Measurements from ENCODE around the gene WFDC10B.
"Not testable (repeated sequence)": the region's sequence is repeated elsewhere in the genome, so short reads cannot be mapped to it uniquely, and the experiment has no call there.

The WFDC10B gene

DNA sequence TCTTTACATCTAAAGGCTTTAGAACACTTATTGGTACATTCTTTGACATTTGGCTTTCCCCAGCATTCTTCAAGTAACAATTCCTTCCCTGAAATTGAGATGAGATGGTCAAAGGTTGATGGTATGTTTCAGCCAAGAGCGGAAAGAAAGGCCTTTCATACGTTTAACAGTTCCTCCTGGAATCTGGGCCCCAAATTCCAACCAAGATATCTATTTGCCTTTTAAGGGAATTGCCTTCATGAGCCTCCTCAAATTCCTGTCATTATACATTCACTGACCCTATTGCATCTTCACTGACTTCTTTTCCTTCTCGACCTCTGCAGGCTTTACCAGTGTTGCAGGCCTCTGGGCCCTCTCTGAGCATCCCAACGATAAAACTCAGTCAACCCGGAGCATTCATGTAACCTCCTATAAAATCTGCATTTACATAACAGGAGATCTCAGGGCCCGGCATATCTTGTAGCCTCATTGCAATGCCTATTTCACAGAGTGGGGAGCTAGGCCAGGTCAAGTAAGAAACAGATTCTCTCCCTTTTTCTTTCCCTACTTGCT is 55.4 kb downstream of the WFDC10B start:
- Histone ChIP-seq H3K36me3 (ENCODE audit: control insufficient read depth in 2 of 2, insufficient read depth in 2 of 2, low read length in 2 of 2) (no peaks in the 10 kb centered on the region), H3K4me3 (ENCODE audit: low read length in 2 of 2) (no peak overlapping the region)

GRCh38 chr20:45647441-45648050 is 57.3 kb downstream of the WFDC10B start:
- no peaks in the 10 kb centered on the region for H3K36me3 ChIP-seq (ENCODE audit: control insufficient read depth in 2 of 2, insufficient read depth in 2 of 2, low read length in 2 of 2)
- H3K4me1 ChIP-seq (ENCODE audit: control insufficient read depth, insufficient read depth, low read length): no peaks in the 10 kb centered on the region
- H3K9ac ChIP-seq (ENCODE audit: low read length in 2 of 2): no peak overlapping the region
- H3K4me3 ChIP-seq (ENCODE audit: low read length in 2 of 2): no peak overlapping the region
- no peaks in the 10 kb centered on the region for H3K9me3 ChIP-seq (ENCODE audit: control insufficient read depth in 2 of 2, low read length in 2 of 2)
- no peaks in the 10 kb centered on the region for H3K27me3 ChIP-seq (ENCODE audit: control insufficient read depth in 1 of 2, insufficient read depth in 2 of 2, low read length in 2 of 2)
- no peak overlapping the region for H3K27ac ChIP-seq (ENCODE audit: low read length)

More for the DNA sequence above, 55.4 kb downstream of the WFDC10B start:
- H3K4me1 ChIP-seq (ENCODE audit: control insufficient read depth, insufficient read depth, low read length): no peaks in the 10 kb centered on the region
- H3K27me3 ChIP-seq (ENCODE audit: control insufficient read depth in 1 of 2, insufficient read depth in 2 of 2, low read length in 2 of 2): no peaks in the 10 kb centered on the region
- no peak overlapping the region for H3K27ac ChIP-seq (ENCODE audit: low read length)
- no peak overlapping the region for H3K9ac ChIP-seq (ENCODE audit: low read length in 2 of 2)
- H3K9me3 ChIP-seq (ENCODE audit: control insufficient read depth in 2 of 2, low read length in 2 of 2): no peaks in the 10 kb centered on the region

- Histone ChIP-seq H3K9ac (ENCODE audit: low read length in 2 of 2) (no peak overlapping the region), H3K4me3 (ENCODE audit: low read length in 2 of 2) (no peak overlapping the region), H3K4me1 (ENCODE audit: control insufficient read depth, insufficient read depth, low read length) (no peaks in the 10 kb centered on the region), H3K27me3 (ENCODE audit: control insufficient read depth in 1 of 2, insufficient read depth in 2 of 2, low read length in 2 of 2) (no peaks in the 10 kb centered on the region), H3K36me3 (ENCODE audit: control insufficient read depth in 2 of 2, insufficient read depth in 2 of 2, low read length in 2 of 2) (no peaks in the 10 kb centered on the region), H3K9me3 (ENCODE audit: control insufficient read depth in 2 of 2, low read length in 2 of 2) (no peaks in the 10 kb centered on the region), H3K27ac (ENCODE audit: low read length) (no peak overlapping the region)
These were observed 57.9 kb downstream of the WFDC10B start for GRCh38 chr20:45646875-45647274.

- not testable (repeated sequence) for H3K27ac ChIP-seq (ENCODE audit: low read length); H3K36me3 ChIP-seq (ENCODE audit: control insufficient read depth in 2 of 2, insufficient read depth in 2 of 2, low read length in 2 of 2); H3K9ac ChIP-seq (ENCODE audit: low read length in 2 of 2); H3K9me3 ChIP-seq (ENCODE audit: control insufficient read depth in 2 of 2, low read length in 2 of 2); H3K4me1 ChIP-seq (ENCODE audit: control insufficient read depth, insufficient read depth, low read length); H3K4me3 ChIP-seq (ENCODE audit: low read length in 2 of 2); H3K27me3 ChIP-seq (ENCODE audit: control insufficient read depth in 1 of 2, insufficient read depth in 2 of 2, low read length in 2 of 2)
These were observed 59.0 kb downstream of the WFDC10B start for GRCh38 chr20:45645869-45646268.

DNA sequence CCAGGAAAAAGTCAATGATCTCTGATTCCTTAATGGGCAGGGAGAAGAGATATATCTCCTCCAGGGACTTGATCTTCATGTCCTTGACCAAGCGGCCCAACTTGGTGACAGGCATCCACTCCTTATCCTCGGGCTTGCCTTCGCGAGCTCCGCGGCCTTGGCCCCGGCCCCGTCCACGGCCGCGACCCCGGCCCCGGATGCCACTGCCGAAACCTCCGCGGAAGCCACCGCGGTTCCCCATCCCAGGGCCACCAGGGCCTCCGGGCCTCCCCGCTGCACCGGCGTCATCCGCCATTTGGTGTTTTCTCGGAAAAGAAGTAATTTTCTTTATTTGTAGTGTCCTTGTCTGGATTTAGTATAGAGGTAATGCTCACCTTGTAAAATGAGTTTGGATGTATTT is 63.7 kb downstream of the WFDC10B start:
- H3K4me3 ChIP-seq (ENCODE audit: low read length in 2 of 2); H3K36me3 ChIP-seq (ENCODE audit: control insufficient read depth in 2 of 2, insufficient read depth in 2 of 2, low read length in 2 of 2); H3K9me3 ChIP-seq (ENCODE audit: control insufficient read depth in 2 of 2, low read length in 2 of 2); H3K9ac ChIP-seq (ENCODE audit: low read length in 2 of 2); H3K27ac ChIP-seq (ENCODE audit: low read length); H3K4me1 ChIP-seq (ENCODE audit: control insufficient read depth, insufficient read depth, low read length); H3K27me3 ChIP-seq (ENCODE audit: control insufficient read depth in 1 of 2, insufficient read depth in 2 of 2, low read length in 2 of 2): not testable (repeated sequence)

- no peaks in the 10 kb centered on the region for H3K9me3 ChIP-seq (ENCODE audit: control insufficient read depth in 2 of 2, low read length in 2 of 2)
- no peaks in the 10 kb centered on the region for H3K36me3 ChIP-seq (ENCODE audit: control insufficient read depth in 2 of 2, insufficient read depth in 2 of 2, low read length in 2 of 2)
- H3K9ac ChIP-seq (ENCODE audit: low read length in 2 of 2): no peak overlapping the region
- H3K27me3 ChIP-seq (ENCODE audit: control insufficient read depth in 1 of 2, insufficient read depth in 2 of 2, low read length in 2 of 2): no peaks in the 10 kb centered on the region
- H3K4me3 ChIP-seq (ENCODE audit: low read length in 2 of 2): no peak overlapping the region
- H3K4me1 ChIP-seq (ENCODE audit: control insufficient read depth, insufficient read depth, low read length): no peaks in the 10 kb centered on the region
- no peak overlapping the region for H3K27ac ChIP-seq (ENCODE audit: low read length)
These were observed 65.1 kb downstream of the WFDC10B start for GRCh38 chr20:45639687-45640086.

DNA sequence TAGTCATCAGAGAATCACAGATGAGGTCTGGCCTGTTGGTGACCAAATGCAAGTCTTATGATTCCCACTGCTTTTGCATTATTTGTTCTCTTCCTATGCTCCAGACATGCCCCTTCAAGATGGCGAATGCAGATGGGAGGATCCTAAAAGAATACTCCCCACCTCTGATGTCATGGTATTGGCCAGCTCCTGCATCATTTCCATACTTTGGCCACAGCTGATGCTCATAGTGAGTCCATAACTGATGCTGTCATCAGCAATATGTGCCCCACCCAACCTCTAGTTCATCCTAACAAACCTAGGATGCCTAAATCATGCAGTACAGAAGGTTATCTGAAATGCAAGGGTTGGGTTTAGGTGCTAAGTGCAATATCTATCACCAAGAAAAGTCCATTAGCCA is 68.3 kb downstream of the WFDC10B start:
- no peak overlapping the region for H3K27ac ChIP-seq (ENCODE audit: low read length)
- H3K9ac ChIP-seq (ENCODE audit: low read length in 2 of 2): no peak overlapping the region
- no peaks in the 10 kb centered on the region for H3K36me3 ChIP-seq (ENCODE audit: control insufficient read depth in 2 of 2, insufficient read depth in 2 of 2, low read length in 2 of 2)

More for the DNA sequence above, 68.3 kb downstream of the WFDC10B start:
- Histone ChIP-seq H3K4me1 (ENCODE audit: control insufficient read depth, insufficient read depth, low read length) (no peaks in the 10 kb centered on the region), H3K4me3 (ENCODE audit: low read length in 2 of 2) (no peak overlapping the region), H3K9me3 (ENCODE audit: control insufficient read depth in 2 of 2, low read length in 2 of 2) (no peaks in the 10 kb centered on the region), H3K27me3 (ENCODE audit: control insufficient read depth in 1 of 2, insufficient read depth in 2 of 2, low read length in 2 of 2) (no peaks in the 10 kb centered on the region)
